K562 (cell line): ENCODE data around the gene ITGA3.

Source experiments
- ESRRA ChIP-seq: fragments of 450-650 bp; IDR thresholded peaks from 2 replicates; pipeline ENCODE4 v1.6.1; 2014; ENCODE audit warnings: low read depth, mild to moderate bottlenecking, moderate library complexity, borderline replicate concordance
- GABPA ChIP-seq: fragments of 200-800 bp; sonication (Bioruptor generic); conservative IDR thresholded peaks from 2 replicates; pipeline ENCODE4 v1.6.1; 2016; ENCODE audit warnings: low read depth, missing genetic modification characterization, missing compliant biosample characterization
- GATAD2A ChIP-seq: fragments of 450-650 bp; IDR thresholded peaks from 2 replicates; pipeline ENCODE4 v1.6.1; 2017
- GTF3C2 ChIP-seq: IDR thresholded peaks from 3 replicates; pipeline ENCODE4 v1.6.1; 2011; ENCODE audit warnings: borderline replicate concordance, mild to moderate bottlenecking, moderate library complexity; ENCODE audit not compliant: insufficient read length; ENCODE audit errors: extremely low read depth
- MXD1 ChIP-seq: fragments of 250-450 bp; sonication (Bioruptor Pico); IDR thresholded peaks from 2 replicates; pipeline ENCODE4 v1.8.0; 2021; ENCODE audit warnings: borderline replicate concordance, mild to moderate bottlenecking, moderate library complexity; ENCODE audit not compliant: poor library complexity, severe bottlenecking
- NFYB ChIP-seq: IDR thresholded peaks from 2 replicates; pipeline ENCODE4 v1.6.1; 2011; ENCODE audit warnings: mild to moderate bottlenecking, moderate library complexity; ENCODE audit not compliant: insufficient read length; ENCODE audit errors: extremely low read depth
- NKRF ChIP-seq: fragments of 450-650 bp; IDR thresholded peaks from 2 replicates; pipeline ENCODE4 v1.6.1; 2016; ENCODE audit warnings: borderline replicate concordance
- NR1H2 ChIP-seq: sonication (generic); formaldehyde crosslinking; IDR thresholded peaks from 2 replicates; pipeline ENCODE4 v1.4.0; 2020; ENCODE audit warnings: mild to moderate bottlenecking, missing genetic modification reagents
- POLR2A ChIP-seq: fragments of 450-650 bp; conservative IDR thresholded peaks from 2 replicates; pipeline ENCODE4 v1.6.1; 2016
- SNAPC5 ChIP-seq: fragments of 250-450 bp; sonication (Bioruptor Pico); IDR thresholded peaks from 2 replicates; pipeline ENCODE4 v1.8.0; 2021; ENCODE audit warnings: moderate library complexity, mild to moderate bottlenecking, inconsistent platforms
- ZBTB33 ChIP-seq: sonication (generic); formaldehyde crosslinking; IDR thresholded peaks from 2 replicates; pipeline ENCODE4 v1.8.1; 2023; ENCODE audit warnings: mild to moderate bottlenecking, missing genetic modification reagents

GRCh38 chr17:50106393-50107131 is 50.7 kb downstream of the ITGA3 start:
- TF ChIP-seq ZBTB33 (no peak), SNAPC5 (CRISPR knock-in tag) (no peak), NKRF (no peak), GTF3C2 (no peak), NFYB (no peak), POLR2A (no peak), MXD1 (CRISPR knock-in tag) (no peak), NR1H2 (CRISPR knock-in tag) (no peak), ESRRA (no peak), GABPA (tag) (no peak), GATAD2A (no peak)
